Midbrain (tissue), 1 donor: ENCODE measurements around the gene CTNNBIP1.
"Not testable (repeated sequence)": the region's sequence is repeated elsewhere in the genome, so short reads cannot be mapped to it uniquely, and the experiment has no call there.

Source experiments
- DNase-seq: peaks from one replicate; lab custom pipeline; 2025; lab: John Stamatoyannopoulos, UW

CTNNBIP1 gene

DNA sequence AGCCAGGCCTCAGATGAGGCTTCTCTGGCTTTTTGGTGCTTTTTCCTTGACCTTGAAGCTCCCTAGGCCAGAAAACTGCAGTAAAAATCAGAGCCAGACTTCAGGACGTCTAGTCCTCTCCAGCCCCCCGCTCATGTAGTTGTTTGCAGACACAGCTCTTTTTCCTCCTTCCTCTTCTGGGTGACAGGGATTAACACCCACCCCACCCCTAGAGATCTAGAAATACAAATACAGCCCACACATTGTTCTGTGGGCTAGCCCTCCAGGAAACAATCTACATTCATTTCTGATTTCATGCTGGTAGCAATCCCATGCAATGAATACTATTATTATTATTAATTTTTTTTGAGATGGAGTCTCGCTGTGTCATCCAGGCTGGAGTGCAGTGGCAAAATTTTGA, 76.4 kb downstream of the CTNNBIP1 start:
- no peak for DNase-seq

DNA sequence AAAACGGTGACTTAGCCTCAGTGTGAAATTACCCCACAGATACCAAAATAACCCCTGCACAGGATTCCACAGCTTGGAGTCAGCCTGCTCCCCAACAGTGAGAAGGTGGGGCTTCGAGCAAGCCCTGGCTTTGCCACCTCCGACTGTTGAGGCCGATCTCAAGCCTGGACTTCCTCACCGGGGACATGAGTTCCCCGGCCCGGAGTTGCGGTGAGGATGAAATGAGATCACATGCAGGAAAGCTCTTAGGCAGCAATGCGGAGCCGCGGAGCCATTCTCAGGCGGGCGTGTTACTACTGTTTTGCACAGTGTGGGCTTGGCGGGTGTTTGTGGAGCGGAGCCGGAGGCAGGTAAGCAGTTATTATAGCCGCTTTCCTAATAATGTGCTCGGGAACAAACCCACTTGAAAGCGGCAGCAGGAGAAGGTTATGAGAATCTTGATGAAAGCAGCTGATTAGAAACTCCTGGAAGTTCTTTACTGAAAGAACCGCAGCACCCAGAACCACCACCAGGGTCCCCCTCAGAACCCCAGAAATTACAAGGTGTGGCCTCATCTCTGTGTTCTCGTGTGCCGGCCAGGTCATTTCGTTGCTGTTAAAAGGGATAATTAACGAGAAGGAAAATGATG, 82.4 kb downstream of the CTNNBIP1 start:
- no peak for DNase-seq

DNA sequence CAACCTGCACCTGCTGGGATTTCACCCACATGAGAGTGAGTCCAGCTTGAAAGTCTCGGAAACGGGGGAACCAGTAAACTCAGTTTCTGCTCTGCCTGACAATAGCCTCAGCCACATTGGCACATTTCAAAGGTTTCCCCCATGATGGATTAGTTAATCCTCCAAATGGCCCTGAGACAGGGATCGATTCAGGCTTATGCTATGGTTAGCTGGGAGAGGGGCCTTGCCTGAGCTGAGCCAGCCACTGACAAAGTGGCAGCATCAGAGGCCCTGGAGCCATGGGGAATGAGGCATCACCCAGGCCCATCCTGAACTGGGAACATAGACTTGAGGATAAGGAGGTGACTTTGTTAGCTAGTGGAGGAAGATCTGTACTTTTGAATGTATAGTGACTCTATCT, 83.5 kb downstream of the CTNNBIP1 start:
- no peak for DNase-seq

DNA sequence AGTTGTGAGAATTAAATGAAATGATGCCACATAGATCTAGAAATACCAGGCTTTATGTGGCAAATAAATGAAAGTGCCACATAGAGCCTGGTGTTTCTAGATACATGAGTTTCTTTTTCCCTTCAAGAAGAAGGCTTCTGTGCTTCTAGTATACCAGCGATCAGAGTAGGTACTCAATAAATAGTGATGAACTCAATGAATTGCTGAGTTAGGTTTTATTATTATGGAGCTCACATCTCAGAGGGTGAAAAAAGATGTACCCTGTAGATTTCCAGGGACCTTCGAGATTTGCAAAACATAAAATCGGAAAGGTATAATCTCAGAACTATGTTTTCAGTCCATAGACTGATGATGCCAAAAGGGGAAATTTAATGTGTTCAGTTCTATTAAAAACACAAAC, 84.0 kb downstream of the CTNNBIP1 start:
- no peak for DNase-seq

DNA sequence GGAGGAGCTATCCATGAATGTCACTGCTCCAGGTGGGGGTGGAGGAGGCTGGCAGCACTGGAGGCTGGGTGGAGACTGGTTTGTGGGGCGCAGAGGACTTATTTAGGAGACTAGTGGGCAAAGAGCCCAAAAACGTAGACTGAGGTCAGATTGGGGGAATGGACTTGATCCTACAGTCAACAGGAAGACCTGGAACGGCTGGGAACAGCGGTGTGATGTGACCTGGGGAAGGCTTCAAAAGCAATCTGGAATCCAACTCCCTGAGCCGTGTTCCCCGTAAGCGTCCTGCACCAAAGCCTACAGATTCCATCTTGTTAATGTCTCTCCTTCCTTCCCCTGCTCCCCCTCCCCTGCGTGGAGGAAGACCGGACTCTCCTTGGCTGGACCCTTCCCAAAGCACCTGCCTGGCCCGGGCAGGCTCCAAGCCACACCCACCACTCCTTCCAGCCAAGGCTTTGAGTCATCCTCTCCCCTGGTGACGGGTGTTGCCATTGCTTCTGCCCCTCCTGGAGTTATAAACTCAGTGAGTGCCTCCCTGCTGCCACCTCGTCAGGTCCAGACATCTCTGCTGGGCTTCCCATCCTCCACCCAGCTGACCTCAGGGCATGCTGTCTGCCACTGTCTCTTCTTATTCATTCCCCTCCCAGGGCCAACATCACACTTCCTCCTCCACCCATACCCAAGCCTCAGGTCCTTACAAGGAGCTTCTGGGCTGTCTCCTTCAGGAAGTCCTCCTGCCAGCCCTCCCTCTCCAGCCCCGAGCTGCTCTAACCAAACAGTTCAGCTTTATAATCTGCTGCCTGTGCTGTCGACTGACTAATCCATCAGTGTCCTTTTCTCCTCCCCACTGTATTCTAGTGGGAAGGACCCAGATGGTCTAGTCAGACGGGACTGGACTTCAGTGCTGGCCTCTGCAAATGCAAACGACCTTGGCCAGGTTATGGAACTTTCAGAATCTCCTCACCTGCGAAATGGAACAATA, 84.7 kb downstream of the CTNNBIP1 start:
- DNase-seq: no peak

DNA sequence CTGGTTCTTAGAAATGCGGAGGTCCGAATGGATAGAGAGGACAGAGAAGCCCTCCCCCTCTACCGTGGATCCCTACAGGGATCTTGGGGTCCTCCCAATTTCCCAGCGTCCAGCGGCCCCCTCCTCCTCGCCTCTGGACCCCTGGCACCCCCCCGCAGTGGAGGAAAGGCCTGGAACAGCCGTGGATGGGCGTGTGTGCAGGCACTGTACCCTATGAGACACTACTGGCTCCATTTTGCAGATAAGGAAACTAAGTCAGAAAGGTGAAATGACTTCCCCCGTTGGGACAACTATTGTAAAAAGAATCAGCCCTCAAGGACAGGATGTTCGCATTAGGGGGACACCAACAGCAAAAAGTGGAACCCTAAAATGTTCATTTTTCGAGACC, 85.4 kb downstream of the CTNNBIP1 start:
- DNase-seq: no peak

DNA sequence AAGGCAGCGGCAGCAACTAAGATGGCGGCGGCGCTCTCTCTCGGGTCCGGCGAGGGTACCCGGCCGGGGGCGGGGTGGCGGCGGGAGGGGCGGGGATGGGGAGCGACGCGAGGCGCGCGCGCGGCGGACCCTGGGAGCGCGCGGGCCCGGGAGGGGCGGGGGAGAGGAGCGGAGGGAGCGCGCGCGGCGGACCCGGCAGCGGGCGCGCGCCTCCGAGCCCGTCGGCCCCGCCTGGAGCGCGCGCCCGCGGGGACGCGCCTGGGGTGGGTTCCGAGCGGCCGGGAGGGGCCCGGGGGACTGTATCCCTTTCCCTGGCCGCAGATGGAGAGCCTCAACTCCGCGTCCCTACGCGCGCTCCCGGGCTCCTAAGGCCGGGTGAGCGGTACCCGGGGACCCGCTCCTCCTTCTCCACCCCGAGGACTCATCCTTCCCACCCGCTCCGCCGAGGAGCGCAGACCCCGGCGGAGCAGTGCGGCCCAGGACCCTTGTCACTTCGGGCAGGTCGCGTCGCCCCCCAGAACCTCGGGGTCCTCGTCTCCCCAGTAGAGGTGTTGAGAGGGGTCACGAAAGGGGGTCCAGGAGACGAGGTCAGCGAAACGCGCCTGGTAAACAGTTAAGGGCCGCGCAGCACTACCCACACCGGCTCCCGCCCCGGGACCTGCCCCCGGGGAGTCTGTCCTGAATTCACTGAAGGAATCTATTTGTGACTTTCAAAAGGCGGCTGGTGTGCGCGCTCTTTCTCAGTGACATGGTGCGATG, 85.9 kb downstream of the CTNNBIP1 start, which contains the start of gene CLSTN1:
Gene CLSTN1, minus strand, starts transcription at position 23 of the 759 bp plus-strand sequence. CDS start 232 bp downstream, outside the sequence.
- peak; percentile 89 for DNase-seq

DNA sequence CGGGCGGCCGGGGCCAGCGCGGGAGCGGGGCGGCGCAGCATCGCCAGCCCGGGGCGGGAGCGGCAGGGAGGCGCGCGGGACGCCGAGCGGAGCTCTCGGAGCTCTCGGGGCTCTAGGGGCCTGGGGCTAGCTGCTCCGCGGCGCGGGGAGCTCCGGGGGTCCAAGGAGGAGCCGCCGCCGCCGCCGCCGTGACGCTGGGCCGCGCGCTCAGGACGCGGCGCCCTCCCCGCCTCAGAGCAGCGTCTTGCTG, 86.5 kb downstream of the CTNNBIP1 start:
- no peak for DNase-seq

DNA sequence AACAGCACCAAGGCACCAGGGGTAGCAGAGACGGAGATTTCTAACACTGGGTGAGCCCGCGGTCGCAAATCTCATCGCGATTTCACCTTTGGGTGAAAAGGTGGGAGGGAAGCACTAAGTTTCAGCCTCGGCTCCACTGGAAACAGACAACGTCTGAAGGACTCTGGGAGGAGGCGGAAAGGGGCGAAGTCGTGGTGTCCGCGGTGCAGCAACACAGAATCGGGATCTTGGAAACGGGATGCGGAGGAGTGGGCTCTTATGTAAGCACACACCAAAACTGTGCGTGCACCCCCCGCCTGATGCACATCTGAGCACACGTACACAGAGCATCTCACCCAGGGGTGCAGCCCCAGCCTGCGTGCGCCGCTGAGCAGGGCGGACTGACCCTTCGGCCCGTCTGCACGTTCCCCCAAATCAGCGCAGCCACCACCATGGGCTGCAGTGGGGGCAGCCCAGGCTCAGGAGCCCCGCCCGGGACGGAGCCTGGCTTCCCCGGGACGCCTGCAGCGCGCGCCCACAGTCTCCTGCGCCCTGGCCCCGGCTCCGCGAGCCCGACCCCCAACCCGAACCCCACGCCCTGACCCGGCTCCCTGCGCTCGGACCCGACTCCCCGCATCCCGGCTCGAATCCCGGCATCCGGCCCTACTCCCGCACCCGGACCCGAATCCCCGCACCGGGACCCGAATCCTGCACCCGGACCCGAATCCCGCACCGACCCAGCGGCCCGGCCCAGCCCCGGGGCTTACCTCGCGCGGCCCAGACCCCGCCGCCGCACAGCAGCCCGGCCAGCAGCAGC, 87.0 kb downstream of the CTNNBIP1 start:
- DNase-seq: no peak

DNA sequence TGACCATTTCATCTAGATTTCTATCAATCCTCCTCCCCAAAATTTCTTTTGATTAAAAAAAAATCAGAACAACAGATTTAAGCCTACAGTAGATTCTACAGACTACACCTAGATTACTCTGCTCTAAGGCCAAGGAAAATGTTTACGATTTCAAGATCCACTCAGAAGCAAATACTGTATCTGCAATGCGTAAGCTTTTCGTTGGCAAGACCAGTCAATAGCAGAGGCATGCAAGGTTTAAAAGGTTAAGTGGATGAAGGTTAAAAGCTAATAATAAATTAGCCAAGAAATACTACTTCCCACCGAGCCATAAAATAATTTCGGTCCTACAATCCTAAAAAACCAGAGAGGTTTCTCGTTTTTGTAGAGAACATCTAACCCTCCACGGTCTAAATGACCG, 87.6 kb downstream of the CTNNBIP1 start:
- no peak for DNase-seq

DNA sequence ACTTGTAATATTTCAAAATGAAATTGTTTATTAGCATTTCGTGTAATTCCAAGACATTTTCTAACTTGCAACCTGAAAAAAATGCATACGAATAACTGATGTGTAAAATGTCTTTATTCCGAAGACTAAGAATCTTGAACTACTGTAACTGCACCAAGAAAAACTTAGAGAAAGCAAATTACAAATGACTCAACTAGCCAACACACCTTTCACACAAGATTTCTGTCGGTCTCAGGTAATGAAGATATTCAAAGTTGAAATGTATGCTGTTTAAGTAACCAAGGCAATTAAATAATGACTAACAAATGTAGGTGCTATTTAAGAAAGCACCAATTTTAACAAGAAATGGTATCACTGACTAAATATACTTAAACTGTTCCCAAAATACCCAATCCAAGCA, 88.4 kb downstream of the CTNNBIP1 start:
- DNase-seq: no peak

DNA sequence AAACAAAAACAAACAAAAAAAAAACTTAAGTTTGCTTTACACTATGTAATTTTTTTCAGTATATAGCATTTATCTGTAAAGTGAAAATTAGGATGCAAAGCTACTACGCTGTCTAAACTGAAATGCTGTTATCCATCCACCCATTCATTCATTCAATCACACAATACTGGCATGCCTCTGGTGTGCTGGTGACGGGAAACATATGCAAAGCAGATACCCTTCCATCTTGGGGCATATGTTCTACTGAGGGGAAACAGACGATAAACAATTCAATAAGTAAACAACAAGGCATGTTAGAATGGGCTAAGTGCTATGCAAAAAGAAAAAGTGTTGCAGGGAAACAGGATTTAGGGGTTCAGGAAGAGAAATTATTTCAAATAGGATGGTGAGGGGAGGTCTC, 89.5 kb downstream of the CTNNBIP1 start:
- DNase-seq: no peak

DNA sequence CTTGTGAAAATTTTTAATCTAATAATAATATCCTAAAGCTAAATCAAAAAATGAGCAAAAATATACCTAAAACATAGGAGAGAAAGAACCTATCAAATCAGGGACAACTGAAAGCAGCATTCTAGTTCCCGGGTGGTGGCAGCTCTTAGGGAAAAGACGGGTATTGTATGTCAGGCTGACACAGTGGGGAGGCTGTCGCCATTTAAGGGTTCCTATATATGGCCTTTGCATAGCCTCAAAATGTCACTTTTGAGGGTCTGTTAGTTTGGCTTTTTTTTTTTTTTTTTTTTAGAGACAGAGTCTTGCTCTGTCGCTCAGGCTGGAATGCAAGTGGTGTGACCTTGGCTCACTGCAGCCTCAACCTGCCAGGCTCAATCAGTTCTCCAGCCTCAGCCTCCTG, 92.3 kb downstream of the CTNNBIP1 start:
- no peak for DNase-seq

DNA sequence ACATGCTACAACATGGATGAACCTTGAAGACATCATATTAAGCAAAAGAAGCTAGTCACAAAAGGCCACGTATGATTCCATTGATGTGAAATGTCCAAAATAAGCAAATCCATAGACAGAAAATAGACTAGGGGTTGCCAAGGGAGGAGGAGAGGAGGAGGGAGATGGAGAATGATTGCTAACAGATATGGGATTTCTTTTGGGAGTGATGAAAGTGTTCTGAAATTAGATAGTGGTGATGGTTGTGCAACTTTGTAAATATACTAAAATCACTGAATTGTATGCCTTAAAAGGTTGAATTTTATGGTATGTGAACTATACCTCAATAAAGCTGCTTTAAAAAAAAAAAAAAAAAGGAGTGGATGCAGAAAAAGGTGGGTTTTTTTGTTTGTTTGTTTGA, 93.9 kb downstream of the CTNNBIP1 start:
- DNase-seq: no peak

DNA sequence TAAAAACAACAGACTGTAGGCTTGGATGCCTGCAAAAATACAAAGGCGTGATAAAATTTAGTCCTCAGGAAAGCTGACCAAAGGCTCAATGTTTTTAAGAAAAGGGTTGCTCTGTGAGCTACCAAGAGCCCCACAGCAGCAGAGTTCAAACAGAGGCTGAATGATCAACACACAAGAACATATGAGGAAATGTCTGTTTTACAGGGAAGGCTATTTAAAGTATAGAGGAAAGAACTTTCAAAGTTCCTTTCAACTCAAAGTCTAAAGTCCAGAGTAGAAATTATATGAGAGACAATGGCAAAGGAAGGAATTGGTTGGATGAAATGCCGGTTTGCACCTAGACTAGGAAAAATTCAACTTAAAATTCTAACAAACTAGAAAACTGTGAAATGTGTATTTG, 94.9 kb downstream of the CTNNBIP1 start:
- no peak for DNase-seq

DNA sequence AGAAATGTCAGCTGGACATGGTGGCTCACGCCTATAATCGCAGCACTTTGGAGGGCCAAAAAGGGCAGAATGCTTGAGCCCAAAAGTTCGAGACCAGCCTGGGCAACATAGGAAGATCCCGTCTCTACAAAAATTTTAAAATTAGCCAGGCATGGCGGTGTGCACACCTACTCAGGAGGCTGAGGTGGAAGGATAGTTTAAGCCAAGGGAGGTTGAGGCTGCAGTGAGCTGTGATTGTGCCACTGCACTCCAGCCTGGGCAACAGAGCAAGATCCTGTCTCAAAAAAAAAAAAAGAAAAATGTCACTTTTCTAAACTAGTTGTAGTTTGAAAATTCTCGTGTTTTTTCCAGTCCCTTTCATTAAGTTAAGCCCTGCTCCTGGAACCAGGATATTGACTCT, 95.5 kb downstream of the CTNNBIP1 start:
- DNase-seq: no peak

DNA sequence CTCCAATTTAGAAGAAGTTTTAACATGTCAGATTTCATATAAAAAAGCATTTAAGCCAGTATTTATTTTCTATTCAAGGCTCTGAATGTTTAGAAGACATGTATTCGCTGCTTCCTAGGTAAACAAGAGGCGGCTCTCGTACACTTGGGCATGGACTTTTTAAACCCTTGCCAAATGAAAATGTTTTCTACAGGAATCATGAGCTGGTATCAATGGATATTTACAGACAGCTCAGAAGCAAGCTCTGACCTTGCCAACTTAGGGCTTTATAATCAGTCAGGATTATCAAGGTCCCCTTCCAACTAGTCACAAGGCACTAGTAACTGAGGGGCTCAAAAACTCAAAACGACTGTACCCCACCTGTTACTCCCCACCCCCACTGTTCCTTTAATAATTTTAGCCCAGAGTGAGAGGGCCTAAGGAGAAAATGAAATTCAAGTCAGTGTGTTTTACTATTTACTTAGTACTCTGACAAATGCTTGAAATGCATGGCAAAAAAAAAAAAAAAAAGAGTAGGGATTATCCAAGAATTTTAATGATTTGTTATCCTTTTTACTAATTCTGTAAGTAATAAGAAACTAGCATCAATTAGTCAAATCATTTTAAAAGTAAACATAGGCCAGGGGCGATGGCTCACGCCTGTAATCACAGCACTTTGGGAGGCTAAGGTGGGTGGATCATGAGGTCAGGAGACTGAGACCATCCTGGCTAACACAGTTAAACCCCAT, 98.7 kb downstream of the CTNNBIP1 start:
- no peak for DNase-seq

DNA sequence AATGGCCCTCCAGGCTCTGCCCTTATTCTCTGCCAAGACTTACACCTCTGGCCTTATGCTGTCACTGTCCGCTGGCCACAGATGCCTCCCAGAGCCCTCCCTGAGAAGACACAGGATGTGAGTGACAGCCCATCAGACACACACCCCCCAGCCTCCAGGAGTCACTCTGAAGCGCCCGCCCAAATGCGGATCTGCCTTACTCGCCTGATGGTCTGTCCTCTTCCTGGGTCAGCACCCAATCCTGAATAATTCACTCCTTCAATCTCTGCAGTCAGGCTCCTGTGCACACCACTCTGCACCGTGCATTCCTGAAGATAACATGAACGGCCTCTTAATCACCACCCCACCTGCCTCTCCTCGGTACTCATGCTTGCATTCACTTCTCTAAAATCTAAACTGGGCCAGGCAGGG, 101.0 kb downstream of the CTNNBIP1 start:
- no peak for DNase-seq

DNA sequence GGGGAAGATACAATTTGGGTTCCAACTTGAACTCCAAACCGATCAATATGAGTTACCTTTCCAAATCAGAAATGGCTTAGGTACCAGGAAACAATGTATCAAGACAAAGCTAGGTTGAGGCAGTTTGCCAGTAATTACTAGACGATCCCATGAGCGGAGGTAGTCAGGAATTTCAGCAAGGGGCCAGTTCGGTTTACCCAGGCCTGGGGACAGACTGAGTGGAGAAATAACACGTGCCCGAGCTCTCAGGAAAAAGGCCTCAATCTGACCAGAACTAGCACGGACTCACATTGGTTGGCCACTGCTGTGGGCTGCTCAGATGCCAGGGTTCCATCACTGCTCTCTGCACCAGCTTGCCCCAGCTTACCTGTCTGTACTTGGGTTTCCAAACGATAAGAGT, 101.6 kb downstream of the CTNNBIP1 start:
- no peak for DNase-seq

DNA sequence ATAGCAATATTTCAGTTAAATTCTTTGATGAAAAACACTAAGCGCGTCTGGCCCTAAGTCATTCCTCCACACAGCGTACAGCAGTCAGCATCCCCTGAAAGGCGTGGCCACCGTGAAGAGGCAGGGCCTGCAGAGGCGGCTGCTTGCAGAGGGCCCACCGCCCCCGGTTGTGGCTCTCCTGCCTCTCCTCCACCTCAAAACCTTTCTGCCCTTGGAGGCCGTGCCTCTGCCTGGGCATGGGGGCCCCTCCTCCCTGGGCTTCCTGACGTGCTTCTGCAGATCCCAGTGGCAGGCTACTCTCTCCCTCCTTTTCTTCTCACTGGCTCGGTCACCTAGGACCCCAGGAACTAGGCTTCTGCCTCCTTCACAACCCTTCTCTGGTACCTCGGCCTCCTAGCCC, 102.5 kb downstream of the CTNNBIP1 start:
- DNase-seq: no peak

DNA sequence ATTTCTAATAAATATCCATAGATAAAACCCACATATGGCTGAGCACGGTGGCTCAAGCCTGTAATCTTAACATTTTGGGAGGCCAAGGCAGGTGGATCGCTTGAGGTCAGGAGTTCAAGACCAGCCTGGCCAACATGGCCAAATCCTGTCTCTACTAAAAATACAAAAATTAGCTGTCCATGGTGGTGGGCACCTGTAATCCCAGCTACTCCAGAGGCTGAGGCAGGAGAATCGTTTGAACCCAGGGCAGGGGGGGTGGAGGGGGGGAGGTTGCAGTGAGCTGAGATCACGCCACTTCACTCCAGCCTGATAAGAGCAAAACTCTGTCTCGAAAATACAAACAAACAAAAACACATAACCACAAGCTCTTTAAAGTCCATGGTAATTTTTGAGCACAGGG, 104.1 kb downstream of the CTNNBIP1 start:
- not testable (repeated sequence) for DNase-seq
